HL-60 (cell line): ENCODE data around the gene SUPT3H.

Source experiments
- CTCF ChIP-seq: IDR thresholded peaks from one replicate; pipeline ENCODE4 v1.5.1; 2011; ENCODE audit warnings: low read length, control low read depth, inconsistent platforms; ENCODE audit not compliant: insufficient read depth
- GABPA ChIP-seq: IDR thresholded peaks from 2 replicates; pipeline ENCODE4 v1.6.1; 2012; ENCODE audit warnings: low read depth
- POLR2AphosphoS5 ChIP-seq: IDR thresholded peaks from 2 replicates; pipeline ENCODE4 v1.6.1; 2012; ENCODE audit warnings: low read depth
- REST ChIP-seq: IDR thresholded peaks from 2 replicates; pipeline ENCODE4 v1.6.1; 2012; ENCODE audit warnings: low read depth; ENCODE audit not compliant: insufficient replicate concordance

- no peak for TF ChIP-seq CTCF
- TF ChIP-seq REST = no peak
- TF ChIP-seq POLR2AphosphoS5 = no peak
- no peak for TF ChIP-seq GABPA
Measured at GRCh38 chr6:45072673-45073072, 305.1 kb downstream of the SUPT3H start.
